Measurements from ENCODE around the gene PIK3R6.

Gene PIK3R6, protein sequence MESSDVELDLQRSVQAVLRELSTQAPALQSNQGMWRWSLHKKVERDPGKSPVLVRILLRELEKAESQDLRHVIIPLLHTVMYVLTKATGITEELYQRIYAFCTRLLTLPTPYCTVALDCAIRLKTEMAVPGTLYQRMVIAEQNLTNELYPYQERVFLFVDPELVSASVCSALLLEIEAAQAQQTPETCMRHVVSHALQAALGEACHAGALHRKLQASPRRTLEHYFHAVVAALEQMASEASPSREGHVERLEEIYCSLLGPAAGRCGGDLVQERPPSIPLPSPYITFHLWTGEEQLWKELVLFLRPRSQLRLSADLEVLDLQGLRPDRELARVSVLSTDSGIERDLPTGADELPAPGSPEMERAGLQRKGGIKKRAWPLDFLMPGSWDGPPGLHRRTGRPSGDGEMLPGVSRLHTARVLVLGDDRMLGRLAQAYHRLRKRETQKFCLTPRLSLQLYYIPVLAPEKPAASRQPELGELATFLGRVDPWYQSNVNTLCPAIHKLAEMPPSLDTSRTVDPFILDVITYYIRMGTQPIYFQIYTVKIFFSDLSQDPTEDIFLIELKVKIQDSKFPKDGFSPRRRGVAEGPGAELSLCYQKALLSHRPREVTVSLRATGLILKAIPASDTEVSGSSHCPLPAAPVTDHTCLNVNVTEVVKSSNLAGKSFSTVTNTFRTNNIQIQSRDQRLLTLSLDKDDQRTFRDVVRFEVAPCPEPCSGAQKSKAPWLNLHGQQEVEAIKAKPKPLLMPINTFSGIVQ

DNA sequence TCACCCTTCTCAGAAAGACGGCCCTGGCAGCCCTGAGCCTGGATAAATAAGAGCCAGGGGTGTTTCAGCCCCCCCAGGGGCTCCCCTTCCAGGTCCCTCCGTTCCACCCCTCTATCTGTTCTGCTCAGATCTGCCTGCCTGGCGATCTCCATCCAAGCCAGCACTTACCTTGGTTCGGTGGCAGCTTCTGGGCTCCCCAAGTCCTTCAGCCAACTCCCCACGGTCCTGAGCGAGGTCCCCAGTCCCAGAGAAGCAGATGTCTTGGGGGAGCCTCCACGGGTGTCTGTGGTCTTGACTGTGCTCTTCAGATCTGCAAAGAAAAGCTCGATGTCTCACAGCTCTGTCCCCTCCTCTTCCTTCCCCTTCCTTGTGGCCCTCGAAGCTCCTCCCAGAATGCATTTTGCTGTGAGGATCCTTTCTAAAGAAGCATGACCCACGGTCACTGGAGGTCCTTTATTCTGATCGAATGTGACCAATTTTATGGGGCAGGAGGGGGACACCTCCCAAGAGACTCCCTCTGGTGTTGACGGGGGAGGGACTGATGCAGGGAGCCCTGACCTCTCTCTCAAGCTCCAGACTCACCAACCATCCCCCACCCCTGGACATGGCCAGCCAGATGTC lies at the start of gene PIK3R6:
Gene PIK3R6 (minus strand): TSS at position 314 of the 621 bp plus-strand sequence. CDS start 17,880 bp downstream, outside the sequence.
- FAIRE-seq (no peak), DNase-seq (ENCODE audit: low spot score) (no peak)

DNA sequence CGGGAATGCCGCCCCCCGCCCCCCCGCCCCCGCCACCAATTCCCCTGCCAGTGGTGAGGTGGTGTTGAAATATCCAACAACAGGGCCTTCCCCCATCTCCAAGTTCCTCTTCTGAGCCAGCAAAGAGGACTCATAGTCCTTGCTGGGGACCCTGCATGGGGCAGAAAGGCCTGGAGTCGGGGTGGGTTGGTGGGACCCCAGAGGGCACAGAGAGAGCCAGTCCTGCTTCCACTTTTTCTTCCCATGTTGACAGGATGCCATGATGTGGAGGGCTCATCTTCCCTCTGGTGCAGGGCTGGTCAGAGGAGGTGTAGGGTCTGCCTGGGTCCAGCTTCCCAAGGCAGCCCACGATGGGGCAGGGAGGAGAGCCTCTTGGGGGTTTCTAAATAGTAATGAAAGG lies 49.0 kb upstream of the PIK3R6 start:
- DNase-seq (ENCODE audit: low spot score) (no peak), FAIRE-seq (no peak)

DNA sequence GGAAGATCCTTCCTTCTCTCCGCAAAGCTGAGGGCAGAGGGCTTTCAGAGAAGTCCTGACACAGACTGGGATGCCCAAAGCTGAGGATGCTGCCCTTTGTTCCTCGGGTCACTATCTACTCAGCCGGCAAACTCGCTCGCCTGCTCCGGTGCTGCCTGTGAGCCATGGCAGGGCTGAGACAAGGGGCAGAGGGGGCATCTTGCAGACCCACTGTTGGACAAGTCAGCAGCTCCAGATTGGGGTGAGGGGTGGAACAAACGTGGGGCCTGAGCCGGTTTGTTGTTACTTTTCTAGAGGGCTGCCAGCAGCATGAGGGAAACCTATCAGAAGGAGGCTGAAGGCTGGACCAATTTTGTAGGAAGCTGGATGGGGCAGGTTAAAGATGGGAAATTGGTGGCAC lies 47.1 kb upstream of the PIK3R6 start:
- FAIRE-seq (no peak), DNase-seq (ENCODE audit: low spot score) (no peak)

- DNase-seq (ENCODE audit: low spot score): no peak
- FAIRE-seq: no peak
Observed at GRCh38 chr17:8913879-8914278, 46.4 kb upstream of the PIK3R6 start.

- FAIRE-seq: no peak
- DNase-seq (ENCODE audit: low spot score): no peak
Observed at GRCh38 chr17:8913091-8913490, 45.6 kb upstream of the PIK3R6 start.

GRCh38 chr17:8912084-8912981 lies 44.9 kb upstream of the PIK3R6 start:
- no peak for DNase-seq (ENCODE audit: low spot score)
- no peak for FAIRE-seq

DNA sequence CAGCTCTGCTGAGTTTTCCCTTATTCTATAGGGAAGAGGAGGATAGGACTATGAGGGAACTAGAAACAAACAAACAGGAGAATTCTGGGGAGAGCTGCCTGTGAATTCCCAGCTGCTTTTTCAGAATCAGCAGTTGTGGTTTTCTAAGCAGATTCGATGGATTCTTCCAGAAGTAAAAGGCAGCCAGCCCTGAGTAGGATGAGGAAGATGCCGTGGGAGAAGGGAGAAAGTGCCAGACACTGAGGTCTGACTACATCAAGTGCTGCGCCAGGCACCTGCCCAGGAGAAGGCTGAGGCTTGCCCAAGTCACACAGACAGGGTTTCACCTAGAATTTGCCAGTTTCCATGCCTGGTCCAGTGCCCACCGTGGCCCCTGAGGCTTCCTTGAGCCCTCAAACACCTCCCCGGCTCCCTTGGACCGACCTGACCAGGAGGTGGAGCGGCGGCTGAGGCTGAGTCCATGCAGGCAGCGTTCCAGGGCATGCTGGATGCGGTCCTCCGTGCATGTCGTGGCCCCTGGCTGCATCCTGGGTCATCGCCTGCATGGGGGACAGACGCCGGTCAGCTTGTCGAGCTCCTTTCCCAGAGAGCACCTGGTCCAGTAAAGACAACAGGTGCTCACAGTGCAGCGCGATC lies 43.6 kb upstream of the PIK3R6 start:
- DNase-seq (ENCODE audit: low spot score) (no peak), FAIRE-seq (no peak)

GRCh38 chr17:8909586-8910270 lies 42.3 kb upstream of the PIK3R6 start:
- no peak for FAIRE-seq
- DNase-seq (ENCODE audit: low spot score): no peak

GRCh38 chr17:8905331-8905730 lies 37.9 kb upstream of the PIK3R6 start:
- no peak for FAIRE-seq
- no peak for DNase-seq (ENCODE audit: low spot score)

DNA sequence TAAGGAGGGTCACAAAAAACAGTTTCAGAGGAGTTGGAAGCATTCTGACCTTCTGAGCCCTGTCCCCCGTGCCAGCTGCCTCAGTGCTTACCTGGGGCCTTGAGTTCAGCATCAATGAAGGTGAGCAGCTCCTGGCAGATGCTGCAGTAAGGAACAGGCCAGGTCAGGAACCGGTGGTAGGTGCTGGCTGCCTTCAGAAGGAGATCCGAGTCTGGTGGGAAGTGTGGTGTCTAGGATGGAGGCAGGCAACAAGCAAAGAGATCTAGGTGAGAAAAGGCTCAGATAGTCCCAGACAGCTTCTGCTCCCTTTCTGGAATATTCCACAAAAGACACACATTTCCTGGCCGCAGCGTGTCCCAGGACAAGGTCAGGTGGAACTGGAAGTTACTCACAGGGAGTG lies 37.2 kb upstream of the PIK3R6 start:
- FAIRE-seq: no peak
- no peak for DNase-seq (ENCODE audit: low spot score)

GRCh38 chr17:8904201-8904600 lies 36.7 kb upstream of the PIK3R6 start:
- FAIRE-seq: no peak

DNA sequence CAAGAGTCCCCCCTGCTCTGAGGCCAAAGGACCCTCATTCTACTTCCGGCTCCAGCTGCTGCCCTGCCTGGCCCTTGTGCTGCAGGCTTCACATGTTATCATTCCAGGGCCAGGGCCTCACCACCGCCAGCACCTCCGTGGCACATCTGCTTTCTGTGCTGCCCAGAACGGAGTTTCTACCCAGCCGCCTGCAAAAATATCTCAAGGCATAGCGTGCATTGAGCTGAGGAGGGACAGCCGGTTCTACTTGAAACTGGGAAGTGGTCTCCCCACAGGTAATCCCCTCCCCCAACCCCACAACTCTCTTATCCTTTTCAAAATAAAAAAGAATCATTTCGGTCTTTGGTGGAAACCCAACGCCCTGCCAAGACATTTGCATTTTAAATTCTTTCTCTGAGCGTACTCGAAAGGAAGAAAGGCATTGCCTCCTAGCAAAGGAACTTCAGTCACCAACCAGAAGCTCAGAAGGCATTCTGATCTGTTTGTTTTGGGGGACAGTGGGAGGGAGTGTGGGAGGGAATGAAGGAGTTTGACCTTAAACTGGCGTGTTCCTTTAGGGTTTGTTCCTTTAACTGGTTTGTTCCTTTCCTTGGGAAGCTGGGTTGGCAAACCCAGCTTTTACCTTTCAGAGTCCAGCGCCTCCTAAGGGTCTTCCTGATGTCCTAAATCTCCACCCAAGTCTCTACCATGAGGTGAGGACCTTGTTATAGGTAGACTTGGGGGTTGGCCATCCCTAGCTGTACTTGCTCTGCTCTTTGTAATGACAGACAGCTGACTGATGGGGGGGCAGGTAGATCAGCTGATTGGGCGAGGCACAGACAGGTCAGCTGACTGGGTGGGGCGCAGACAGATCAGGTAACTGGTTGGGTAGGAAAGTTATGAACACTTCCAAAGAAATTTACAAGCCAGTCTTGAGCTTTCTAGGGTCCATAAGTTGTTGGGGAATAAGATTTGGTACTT lies 33.4 kb upstream of the PIK3R6 start:
- FAIRE-seq: no peak

More at GRCh38 chr17:8904201-8904600, 36.7 kb upstream of the PIK3R6 start:
- DNase-seq (ENCODE audit: low spot score): no peak

GRCh38 chr17:8900207-8900606 lies 32.7 kb upstream of the PIK3R6 start:
- FAIRE-seq (no peak), DNase-seq (ENCODE audit: low spot score) (no peak)

More for the DNA sequence above, 33.4 kb upstream of the PIK3R6 start:
- DNase-seq (ENCODE audit: low spot score): no peak

DNA sequence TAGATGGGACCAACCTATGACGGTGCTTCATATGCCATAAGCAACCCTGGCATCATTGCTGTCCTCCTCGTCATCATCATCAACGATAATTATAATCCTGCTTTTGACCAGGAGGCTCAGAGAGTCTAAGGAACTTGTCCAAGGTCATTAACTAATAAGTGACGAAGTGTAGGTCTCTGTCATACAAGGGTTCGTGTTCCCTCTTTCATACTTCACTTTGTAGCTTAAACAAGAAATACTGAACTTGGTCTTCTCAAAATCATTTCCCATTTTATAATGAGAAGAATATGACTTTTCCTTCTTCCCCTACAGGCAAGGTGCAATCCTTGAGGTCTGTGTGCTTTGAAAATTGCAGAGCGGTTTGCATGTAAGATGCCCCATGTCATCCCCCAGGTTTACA lies 31.2 kb upstream of the PIK3R6 start:
- FAIRE-seq: no peak
- DNase-seq (ENCODE audit: low spot score): no peak

DNA sequence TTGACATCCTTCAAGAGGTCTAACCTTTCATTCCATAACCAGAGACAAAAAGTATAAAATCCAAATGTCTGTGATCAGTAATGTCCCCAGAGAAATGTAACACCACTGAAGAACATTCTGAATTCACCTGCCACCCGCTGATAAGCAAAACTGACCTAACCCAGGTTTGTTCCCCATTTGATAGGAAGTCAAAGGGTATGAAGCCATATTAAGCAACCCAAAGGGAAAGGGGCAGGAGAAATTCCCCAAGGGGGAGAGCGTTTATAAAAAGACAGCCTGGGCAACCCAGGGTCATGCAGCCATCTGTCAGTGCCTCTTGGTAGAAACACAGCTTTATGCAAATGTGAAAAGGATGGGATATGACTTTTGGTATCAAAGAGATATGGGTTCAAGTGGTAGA lies 30.7 kb upstream of the PIK3R6 start:
- DNase-seq (ENCODE audit: low spot score) (no peak), FAIRE-seq (no peak)

- no peak for FAIRE-seq
- DNase-seq (ENCODE audit: low spot score): no peak
Observed at GRCh38 chr17:8896641-8897635, 29.5 kb upstream of the PIK3R6 start.

GRCh38 chr17:8896087-8896486 lies 28.6 kb upstream of the PIK3R6 start:
- FAIRE-seq: no peak
- no peak for DNase-seq (ENCODE audit: low spot score)
